ENCODE data around the gene MBNL1. TPM values are rescaled to one million over a fixed set of nuclear protein-coding genes. Genes with fewer than 3 reads are reported as not detected.

MBNL1 gene
- total and polyA plus RNA-seq, 2 of the 13 experiments (the other 11 are each of a cell fraction or from before 2014, with no cell fraction given): 27.1 to 55.4 TPM

- TF ChIP-seq RBAK (CRISPR knock-in tag; IDR thresholded peaks at IDR 0.05): no peak
- TF ChIP-seq ZSCAN29 (CRISPR knock-in tag; conservative IDR thresholded peaks at IDR 0.05): no peak
- no peak for TF ChIP-seq RFXAP (CRISPR knock-in tag; IDR thresholded peaks at IDR 0.05; ENCODE audit: borderline replicate concordance)
- TF ChIP-seq CHD2 (IDR thresholded peaks at IDR 0.05; ENCODE audit: low read depth, low read length): no peak
- no peak for TF ChIP-seq RFX5 (IDR thresholded peaks at IDR 0.05; ENCODE audit: low read depth, low read length)
- no peak for TF ChIP-seq CENPT (CRISPR knock-in tag; IDR thresholded peaks at IDR 0.05; ENCODE audit: low read depth)
- TF ChIP-seq NFE2L2 (IDR thresholded peaks at IDR 0.05; ENCODE audit: low read length): no peak
Measured at GRCh38 chr3:152266221-152266995, 2.3 kb upstream of the MBNL1 start (continued).

- Histone ChIP-seq H3K79me2 (ENCODE audit: insufficient read depth, low read length) (peaks cover 36% of the 10 kb centered on the region), H3K27ac (ENCODE audit: extremely low read length, insufficient read depth, low read length) (peak overlapping the region; percentile 97), H3K4me3 (replicated peaks in 1 of 3; ENCODE audit: insufficient read depth in 1 of 3, low read depth in 2 of 3, low read length in 3 of 3) (peak overlapping the region; percentile 29 to 87 (median 86)), H3K4me1 (ENCODE audit: insufficient read depth, low read length) (peaks cover 48% of the 10 kb centered on the region), H3K36me3 (replicated peaks in 1 of 2; ENCODE audit: control insufficient read depth in 1 of 2, insufficient read depth in 2 of 2, low read length in 2 of 2) (no peaks in the 10 kb centered on the region), H3K4me2 (ENCODE audit: low read depth, low read length) (peak overlapping the region; percentile 79), H4K20me1 (ENCODE audit: insufficient read depth, low read length) (no peaks in the 10 kb centered on the region), H3K9ac (ENCODE audit: insufficient read depth, low read depth, low read length) (peak overlapping the region; percentile 94), H2AFZ (ENCODE audit: low read length) (peak overlapping the region; percentile 42), H3K27me3 (ENCODE audit: control insufficient read depth in 1 of 2, insufficient read depth in 2 of 2, low read length in 2 of 2) (no peaks in the 10 kb centered on the region), H3K9me3 (ENCODE audit: low read length) (no peaks in the 10 kb centered on the region)
- FAIRE-seq: no peak
- ChIA-PET CTCF (ENCODE audit: low intra/inter-chr PET ratio, low total read pairs) (interaction anchor here (0.6 kb wide), 1 partner anchor 78 kb away, joined by 3 read pairs; no protein-coding TSS in a partner anchor), POLR2A (interaction anchor here (0.9 to 2.4 kb wide), 11 partner anchors 9 to 176 kb away, joined by 3 to 17 read pairs (median 7); no protein-coding TSS in a partner anchor)
- TSS peak; percentile 83 for BruUV-seq (replicated peaks)
- no peak for ATAC-seq
- intact Hi-C loops (cut with micrococcal nuclease; ENCODE audit: unreplicated experiment): loop anchor here (2.0 kb wide), 1 partner anchor 177 kb away; no protein-coding TSS in a partner anchor
- 29% methylated on average over 10 of the region's 16 CpGs for WGBS (ENCODE audit: low lambda C conversion rate)
- in situ Hi-C loops (cut with HindIII; ENCODE audit: extremely low pct_ligation_motif_present, low pct_unique_long_range_greater_than_20kb): no loop called here
- DNase-seq (ENCODE audit: low spot score): no peak
- TF ChIP-seq POGK (CRISPR knock-in tag; conservative IDR thresholded peaks at IDR 0.05) (no peak), MXI1 (IDR thresholded peaks at IDR 0.05; ENCODE audit: borderline replicate concordance, low read depth, low read length) (no peak), ZNF264 (CRISPR knock-in tag; IDR thresholded peaks at IDR 0.05) (no peak), ATF3 (CRISPR knock-in tag; IDR thresholded peaks at IDR 0.05) (0 out of 2 replicates have a peak, but pooled peaks have one; percentile 17), ZNF550 (CRISPR knock-in tag; IDR thresholded peaks at IDR 0.05; ENCODE audit: borderline replicate concordance) (peak; percentile 62; the same call in 1 of the 2 replicates), ZC3H4 (CRISPR knock-in tag; IDR thresholded peaks at IDR 0.05; ENCODE audit: borderline replicate concordance) (0 out of 2 replicates have a peak, but pooled peaks have one; percentile 64), PCBP1 (IDR thresholded peaks at IDR 0.05; ENCODE audit: borderline replicate concordance, low read depth, low read length) (no peak), NR2F6 (IDR thresholded peaks at IDR 0.05) (no peak), NR2F6 (CRISPR knock-in tag; IDR thresholded peaks at IDR 0.05) (no peak), MIXL1 (CRISPR knock-in tag; IDR thresholded peaks at IDR 0.05) (no peak), RFXAP (CRISPR knock-in tag; IDR thresholded peaks at IDR 0.05; ENCODE audit: borderline replicate concordance) (no peak), ZNF430 (CRISPR knock-in tag; IDR thresholded peaks at IDR 0.05) (peak; percentile 27; the same call in 1 of the 2 replicates), ATF4 (CRISPR knock-in tag; IDR thresholded peaks at IDR 0.05) (0 out of 4 replicates have a peak, but pooled peaks of 1 of the 2 experiments have one; percentile 4), PRMT3 (CRISPR knock-in tag; IDR thresholded peaks at IDR 0.05; ENCODE audit: borderline replicate concordance, low read depth) (peak; percentile 72; the same call in 1 of the 2 replicates)
Measured at GRCh38 chr3:152267831-152268554, 736 bp upstream of the MBNL1 start.
